K562 (cell line): Measurements from ENCODE around the gene TMEM273. TPM values are rescaled to one million over a fixed set of nuclear protein-coding genes. Genes with fewer than 3 reads are reported as not detected.
A peak's percentile ranks its signal among the peaks of the same experiment; 100 is the strongest.

Experiments
- ATAC-seq: fragments of 200-7000 bp; cut with Tn5 transposase; 3 replicates; pipeline ENCODE4 v1.9.1; 2020; ENCODE audit warnings: moderate library complexity
- BruUV-seq: library from RNA; stranded (reverse); fragments of 400-500 nt; replicated peaks from 2 replicates; lab custom pipeline; 2021; lab: Mats Ljungman, UMichigan
- CTCF ChIA-PET: fragments of 300-600 bp; formaldehyde crosslinking; extraction: SDS; loops from one replicate; lab custom pipeline; 2021; ENCODE audit warnings: low intra/inter-chr PET ratio; lab: Yijun Ruan, JAX
- POLR2A ChIA-PET: fragments of 300-600, 350-650 bp; sonication (Branson Sonifier 250); formaldehyde crosslinking; extraction: SDS; loops from one replicate; lab custom pipeline; 2021; ENCODE audit warnings: antibody characterized with exemption, inconsistent platforms; lab: Yijun Ruan, JAX
- DNase-seq, 4 experiments: peaks; one replicate each; pipeline versions ENCODE4 v3.0.0 to v3.0.0-alpha.2; 2011 to 2018; ENCODE audit warnings: low spot score in 3 of 4, mixed read lengths in 3 of 4; ENCODE audit errors: extremely low read depth in 1 of 4
- FAIRE-seq: peaks from 2 replicates; lab custom pipeline; 2011; peaks lifted over from hg19 to GRCh38; lab: Jason Lieb, UNC
- H2AFZ ChIP-seq: 2 replicates; pipeline ENCODE4 v1.6.0; 2011; ENCODE audit warnings: low read depth, low read length, control low read depth, inconsistent platforms
- H3K27ac ChIP-seq: fragments of 200-600 bp; 3 replicates; pipeline ENCODE4 v1.8.0; 2011; ENCODE audit warnings: low read depth, mild to moderate bottlenecking, control low read depth, inconsistent platforms, low read length, moderate library complexity, mixed read lengths; ENCODE audit errors: extremely low read depth
- H3K27me3 ChIP-seq, 2 experiments: fragments of 300-600 bp in 1 of 2; 2 replicates in 1 of 2; 3 replicates in 1 of 2; pipeline versions ENCODE4 v1.6.0 to v1.8.0; 2011; ENCODE audit warnings: inconsistent platforms in 2 of 2, low read length in 2 of 2, mild to moderate bottlenecking in 1 of 2, mixed read lengths in 1 of 2, moderate library complexity in 1 of 2; ENCODE audit not compliant: control insufficient read depth in 2 of 2, insufficient read depth in 2 of 2
- H3K36me3 ChIP-seq: fragments of 300-600 bp; 3 replicates; pipeline ENCODE4 v1.8.0; 2011; ENCODE audit warnings: mild to moderate bottlenecking, low read length, inconsistent platforms; ENCODE audit not compliant: control insufficient read depth, insufficient read depth
- H3K4me1 ChIP-seq, 2 experiments: fragments of 200-600 bp in 1 of 2; replicated peaks in 1 of 2; 2 replicates in 1 of 2; 3 replicates in 1 of 2; pipeline versions ENCODE4 v1.5.1 to v1.8.0; 2011; ENCODE audit warnings: inconsistent platforms in 2 of 2, low read length in 2 of 2, mild to moderate bottlenecking in 1 of 2, mixed read lengths in 1 of 2, moderate library complexity in 1 of 2; ENCODE audit not compliant: control insufficient read depth in 2 of 2, insufficient read depth in 2 of 2
- H3K4me2 ChIP-seq: 2 replicates; pipeline ENCODE4 v1.6.1; 2011; ENCODE audit warnings: low read length, control low read depth, inconsistent platforms, mixed read lengths; ENCODE audit not compliant: insufficient read depth
- H3K4me3 ChIP-seq: fragments of 200-600 bp; sonication (generic), shearing (Covaris generic); 2 replicates; pipeline ENCODE4 v1.5.1; 2016; ENCODE audit warnings: control low read depth, inconsistent platforms
- H3K79me2 ChIP-seq: fragments of 200-600 bp; 3 replicates; pipeline ENCODE4 v1.8.0; 2011; ENCODE audit warnings: low read length, inconsistent platforms; ENCODE audit not compliant: control insufficient read depth, insufficient read depth
- H3K9ac ChIP-seq, 2 experiments: 2 replicates each; pipeline versions ENCODE4 v1.6.0 to v1.6.1; 2011; ENCODE audit warnings: low read depth in 2 of 2, low read length in 2 of 2, control low read depth in 1 of 2, inconsistent platforms in 1 of 2, mild to moderate bottlenecking in 1 of 2, mixed read lengths in 1 of 2; ENCODE audit not compliant: insufficient read depth in 1 of 2
- H3K9me1 ChIP-seq: one replicate; pipeline ENCODE4 v1.6.0; 2011; ENCODE audit warnings: inconsistent platforms, mild to moderate bottlenecking, low read length, moderate library complexity; ENCODE audit not compliant: control insufficient read depth, insufficient read depth
- H3K9me3 ChIP-seq: replicated peaks from 2 replicates; pipeline ENCODE4 v1.5.1; 2011; ENCODE audit warnings: low read depth, low read length, inconsistent platforms; ENCODE audit not compliant: control insufficient read depth, insufficient read depth
- H4K20me1 ChIP-seq: replicated peaks from 2 replicates; pipeline ENCODE4 v1.6.1; 2011; ENCODE audit warnings: low read length, inconsistent platforms, mixed read lengths; ENCODE audit not compliant: control insufficient read depth, insufficient read depth
- CHCHD3 ChIP-seq: fragments of 250-450 bp; sonication (Bioruptor Pico); IDR thresholded peaks from 2 replicates; pipeline ENCODE4 v2.1.2; 2022; ENCODE audit warnings: mild to moderate bottlenecking
- CLOCK ChIP-seq: fragments of 250-450 bp; sonication (Bioruptor Pico); IDR thresholded peaks from 2 replicates; pipeline ENCODE4 v1.4.0; 2020; ENCODE audit warnings: mild to moderate bottlenecking, moderate library complexity, borderline replicate concordance
- CTCF ChIP-seq, 3 experiments: IDR thresholded peaks in 2 of 3; conservative IDR thresholded peaks in 1 of 3; 2 replicates each; pipeline ENCODE4 v1.5.1; 2011 to 2012; ENCODE audit warnings: low read length in 3 of 3, mild to moderate bottlenecking in 3 of 3, control low read depth in 2 of 3, improper control_type of control experiment in 1 of 3, inconsistent platforms in 1 of 3, low read depth in 1 of 3, mixed read lengths in 1 of 3, moderate library complexity in 1 of 3; ENCODE audit not compliant: insufficient read depth in 2 of 3
- NR2F6 ChIP-seq: fragments of 450-650 bp; formaldehyde crosslinking; IDR thresholded peaks from 2 replicates; pipeline ENCODE4 v1.4.0; 2020; ENCODE audit warnings: mild to moderate bottlenecking
- POLR2AphosphoS5 ChIP-seq: IDR thresholded peaks from 2 replicates; pipeline ENCODE4 v1.6.1; 2011; ENCODE audit warnings: mild to moderate bottlenecking, low read depth, low read length, moderate library complexity; ENCODE audit not compliant: control insufficient read depth, insufficient read depth
- REST ChIP-seq, 2 experiments: fragments of 450-650 bp; formaldehyde crosslinking in 1 of 2; IDR thresholded peaks; 2 replicates each; pipeline versions ENCODE4 v1.4.0 to v1.6.1; 2014 to 2020; ENCODE audit warnings: mild to moderate bottlenecking in 2 of 2, borderline replicate concordance in 1 of 2, low read depth in 1 of 2
- SETDB1 ChIP-seq: IDR thresholded peaks from one replicate; pipeline ENCODE4 v1.6.1; 2012; ENCODE audit warnings: low read length, control low read depth, inconsistent platforms
- ZNF316 ChIP-seq: fragments of 450-650 bp; IDR thresholded peaks from 2 replicates; pipeline ENCODE4 v1.6.1; 2016
- ZNF75A ChIP-seq: fragments of 450-650 bp; formaldehyde crosslinking; IDR thresholded peaks from 2 replicates; pipeline ENCODE4 v1.4.0; 2020; ENCODE audit warnings: mild to moderate bottlenecking
- WGBS: fragments of 100-300 bp; shearing (Covaris generic); methylation state at CpG from one replicate; pipeline ENCODE4 v1.1.6; 2016; ENCODE audit warnings: low coverage, mixed read lengths; ENCODE audit not compliant: insufficient coverage; ENCODE audit errors: missing lambda C conversion rate; 5-methylcytosine and 5-hydroxymethylcytosine counted together
- in situ Hi-C: fragments of 300-500 bp; cut with MboI; formaldehyde crosslinking; loops from 4 replicates; pipeline ENCODE4 v1.15.0; 2018; ENCODE audit warnings: inconsistent platforms, mixed read lengths
- intact Hi-C: fragments of 100-400 bp; cut with micrococcal nuclease; formaldehyde crosslinking; loops from 2 replicates; pipeline ENCODE4 v1.14.2; 2022
- polyA plus RNA-seq, 8 experiments: library from polyadenylated mRNA; depleted of rRNA in 4 of 8; stranded (reverse) in 5 of 8; unstranded in 3 of 8; fragments of >200 nt; fragmentation: Nextera tagmentation in 2 of 8; fragmentation: Illumina TruSeq in 1 of 8; extraction: Ambion mirVana in 2 of 8; extraction: Trizol in 1 of 8; gene quantifications; 2 replicates each; pipeline versions ENCODE4 v1.2.1 to v1.2.3, GENCODE V29; 2011 to 2014; ENCODE audit warnings: inconsistent platforms in 1 of 8, missing spikeins in 1 of 8
- total RNA-seq, 7 experiments: library from RNA; depleted of rRNA in 6 of 7; stranded (reverse); fragments of >200 nt in 6 of 7; fragmentation: Illumina TruSeq in 2 of 7; extraction: Trizol in 2 of 7; gene quantifications; 2 replicates each; pipeline versions ENCODE4 v1.2.1 to v1.2.3, GENCODE V29; 2011 to 2021; ENCODE audit warnings: low replicate concordance in 1 of 7

Gene TMEM273
- total and polyA plus RNA-seq, 9 of the 15 experiments (the other 6 are each of a cell fraction or from before 2014, with no cell fraction given), result 39.2 to 131 (median 95.6) TPM

GRCh38 chr10:49218480-49218879, 30.3 kb upstream of the TMEM273 start:
- DNase-seq (peak in 2 of 4 experiments; percentile 43 to 48), FAIRE-seq (peak; percentile 67), ATAC-seq (peak; percentile 86)
- Histone ChIP-seq H3K4me3 (no peak overlapping the region), H3K79me2 (no peaks in the 10 kb centered on the region), H3K36me3 (no peaks in the 10 kb centered on the region), H3K27me3 (no peaks in the 10 kb centered on the region), H2AFZ (peak overlapping the region; percentile 27; the same call in 1 of the 2 replicates), H3K9ac (no peak overlapping the region), H3K9me3 (no peaks in the 10 kb centered on the region), H3K4me2 (no peak overlapping the region), H3K4me1 (peaks cover 4 to 9% of the 10 kb centered on the region in 2 experiments; a peak in 3 of 5 replicates), H3K27ac (no peak overlapping the region), H4K20me1 (no peaks in the 10 kb centered on the region), H3K9me1 (no peaks in the 10 kb centered on the region)
- 21% methylated on average over 2 of the region's 2 CpGs for WGBS
- in situ Hi-C loops (no loop called here), intact Hi-C loops (loop anchor here (5.0 kb wide), 3 partner anchors 84 to 294 kb away; no protein-coding TSS in a partner anchor)
- ChIA-PET POLR2A (interaction anchor here (0.7 to 1.2 kb wide), 3 partner anchors 9 to 17 kb away, joined by 3 to 4 read pairs (median 4); no protein-coding TSS in a partner anchor), CTCF (no interaction called here)
- no TSS peak for BruUV-seq
- TF ChIP-seq CHCHD3 (CRISPR knock-in tag) (no peak), NR2F6 (CRISPR knock-in tag) (no peak), SETDB1 (no peak), ZNF316 (no peak), CLOCK (CRISPR knock-in tag) (no peak), REST (IDR thresholded peaks at IDR 0.05; ENCODE audit: borderline replicate concordance) (peak; percentile 13; the same call in 1 of the 2 replicates), REST (CRISPR knock-in tag; IDR thresholded peaks at IDR 0.05; ENCODE audit: low read depth) (no peak), ZNF75A (no peak), CTCF (IDR thresholded peaks at IDR 0.05 in 2 of 3, conservative IDR thresholded peaks at IDR 0.05 in 1 of 3; ENCODE audit: insufficient read depth in 2 of 3, low read depth in 1 of 3, low read length in 3 of 3) (peak; percentile 37 to 54 (median 47)), POLR2AphosphoS5 (no peak)
